ENCODE data around the gene SACS.

DNA sequence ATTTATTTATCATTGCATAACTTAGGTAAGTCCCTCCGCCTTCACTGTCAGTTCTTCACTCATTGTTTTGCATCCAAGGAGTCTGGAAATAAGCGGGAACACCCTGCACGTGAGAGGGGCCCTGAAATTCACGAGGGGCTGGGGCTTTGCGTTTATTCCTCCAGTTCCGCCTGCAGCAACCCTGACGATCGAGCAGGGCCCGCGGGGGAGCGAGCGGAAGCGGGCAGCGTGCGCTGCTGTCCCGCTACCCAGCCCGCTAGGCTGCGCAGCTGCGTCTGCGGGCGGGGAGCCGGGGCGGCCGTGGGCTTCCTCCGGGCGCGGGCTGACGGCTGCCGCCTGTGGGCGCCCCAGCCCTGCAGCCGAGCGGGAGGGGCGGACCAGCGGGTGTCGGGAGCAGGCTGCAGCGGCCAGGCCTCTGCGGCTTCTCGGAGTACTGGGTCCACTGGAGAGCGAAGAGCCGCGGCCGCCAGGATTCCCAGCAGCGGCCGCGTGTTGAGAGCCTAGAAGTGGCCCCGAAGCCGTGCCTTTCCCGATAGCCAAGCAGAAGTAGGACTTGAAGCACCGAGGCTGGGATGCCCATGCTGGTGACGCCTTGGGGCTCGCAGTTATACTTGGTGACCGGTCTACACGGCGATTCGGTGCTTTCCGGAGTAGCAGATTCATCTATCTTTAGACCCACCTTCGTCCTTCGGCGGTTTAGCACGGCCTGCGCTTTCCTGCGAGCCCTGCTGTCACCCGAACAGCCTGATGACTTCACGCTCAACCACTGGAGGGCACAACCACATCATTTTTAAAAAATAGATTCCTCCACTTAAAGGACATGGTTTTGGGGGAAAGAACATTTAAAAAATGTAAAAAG lies 32.9 kb upstream of the SACS start:
- TF ChIP-seq, protein P1, sequence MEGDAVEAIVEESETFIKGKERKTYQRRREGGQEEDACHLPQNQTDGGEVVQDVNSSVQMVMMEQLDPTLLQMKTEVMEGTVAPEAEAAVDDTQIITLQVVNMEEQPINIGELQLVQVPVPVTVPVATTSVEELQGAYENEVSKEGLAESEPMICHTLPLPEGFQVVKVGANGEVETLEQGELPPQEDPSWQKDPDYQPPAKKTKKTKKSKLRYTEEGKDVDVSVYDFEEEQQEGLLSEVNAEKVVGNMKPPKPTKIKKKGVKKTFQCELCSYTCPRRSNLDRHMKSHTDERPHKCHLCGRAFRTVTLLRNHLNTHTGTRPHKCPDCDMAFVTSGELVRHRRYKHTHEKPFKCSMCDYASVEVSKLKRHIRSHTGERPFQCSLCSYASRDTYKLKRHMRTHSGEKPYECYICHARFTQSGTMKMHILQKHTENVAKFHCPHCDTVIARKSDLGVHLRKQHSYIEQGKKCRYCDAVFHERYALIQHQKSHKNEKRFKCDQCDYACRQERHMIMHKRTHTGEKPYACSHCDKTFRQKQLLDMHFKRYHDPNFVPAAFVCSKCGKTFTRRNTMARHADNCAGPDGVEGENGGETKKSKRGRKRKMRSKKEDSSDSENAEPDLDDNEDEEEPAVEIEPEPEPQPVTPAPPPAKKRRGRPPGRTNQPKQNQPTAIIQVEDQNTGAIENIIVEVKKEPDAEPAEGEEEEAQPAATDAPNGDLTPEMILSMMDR (IDR thresholded peaks at IDR 0.05) = peak; percentile 31 to 76 (median 38)
- peak in 1 of 2 donors; percentile 18 for TF ChIP-seq EP300 (IDR thresholded peaks at IDR 0.05)
- TF ChIP-seq POLR2A (IDR thresholded peaks at IDR 0.05) = no peak
